H1 (cell line): ENCODE measurements around the gene EHHADH. TPM values are rescaled to one million over a fixed set of nuclear protein-coding genes. Genes with fewer than 3 reads are reported as not detected.

Experiments
- CTCF ChIA-PET: fragments of 300-600 bp; sonication (Branson Sonifier 250); formaldehyde crosslinking; loops from one replicate; lab custom pipeline; 2021; ENCODE audit not compliant: partially characterized antibody; lab: Charles Lee
- POLR2A ChIA-PET: fragments of 300-600 bp; sonication (Branson Sonifier 250); formaldehyde crosslinking; loops from one replicate; lab custom pipeline; 2021; ENCODE audit warnings: inconsistent platforms; ENCODE audit not compliant: partially characterized antibody; lab: Charles Lee
- DNase-seq, 2 experiments: peaks; one replicate each; pipeline versions ENCODE4 v3.0.0 to v3.0.0-alpha.2; 2010 to 2022; ENCODE audit warnings: low spot score in 2 of 2, low read depth in 1 of 2, mixed read lengths in 1 of 2
- FAIRE-seq: peaks from 2 replicates; lab custom pipeline; 2011; peaks lifted over from hg19 to GRCh38; lab: Jason Lieb, UNC
- H2AFZ ChIP-seq: 2 replicates; pipeline ENCODE4 v1.8.1; 2012; ENCODE audit warnings: low read length, inconsistent platforms
- H2AK5ac ChIP-seq: 2 replicates; pipeline ENCODE4 v1.6.1; 2013; ENCODE audit warnings: low read depth, low read length
- H2BK120ac ChIP-seq: replicated peaks from 2 replicates; pipeline ENCODE3; 2013; ENCODE audit warnings: low read depth, low read length, inconsistent platforms
- H2BK12ac ChIP-seq: 2 replicates; pipeline ENCODE4 v1.6.1; 2013; ENCODE audit warnings: low read depth, low read length
- H2BK15ac ChIP-seq: 2 replicates; pipeline ENCODE4 v1.6.1; 2013; ENCODE audit warnings: low read length
- H2BK20ac ChIP-seq: 2 replicates; pipeline ENCODE4 v1.6.1; 2013; ENCODE audit warnings: low read length
- H2BK5ac ChIP-seq: 2 replicates; pipeline ENCODE4 v1.6.1; 2013; ENCODE audit warnings: low read depth, low read length
- H3K14ac ChIP-seq: 2 replicates; pipeline ENCODE4 v1.6.1; 2013; ENCODE audit warnings: inconsistent platforms; ENCODE audit not compliant: insufficient read length
- H3K18ac ChIP-seq: 2 replicates; pipeline ENCODE4 v1.6.1; 2013; ENCODE audit warnings: low read length; ENCODE audit errors: extremely low read depth
- H3K23ac ChIP-seq: 2 replicates; pipeline ENCODE4 v1.6.1; 2013; ENCODE audit warnings: inconsistent platforms; ENCODE audit not compliant: insufficient read length
- H3K23me2 ChIP-seq: 2 replicates; pipeline ENCODE4 v1.6.1; 2013; ENCODE audit warnings: low read depth, low read length
- H3K27ac ChIP-seq: 2 replicates; pipeline ENCODE4 v1.6.1; 2011; ENCODE audit warnings: low read depth, low read length, inconsistent platforms
- H3K27me3 ChIP-seq, 4 experiments: replicated peaks in 1 of 4; 1 replicate in 1 of 4; 2 replicates in 3 of 4; pipeline versions ENCODE4 v1.6.1 to v1.8.1; 2011 to 2013; ENCODE audit warnings: low read length in 3 of 4, mild to moderate bottlenecking in 3 of 4, inconsistent platforms in 2 of 4, mixed read lengths in 2 of 4, moderate library complexity in 1 of 4; ENCODE audit not compliant: control insufficient read depth in 3 of 4, insufficient read depth in 3 of 4; ENCODE audit errors: extremely low read depth in 1 of 4
- H3K36me3 ChIP-seq, 4 experiments: 2 replicates each; pipeline versions ENCODE4 v1.6.1 to v1.8.1; 2011 to 2013; ENCODE audit warnings: mild to moderate bottlenecking in 4 of 4, low read length in 3 of 4, moderate library complexity in 2 of 4, control low read depth in 1 of 4, inconsistent platforms in 1 of 4; ENCODE audit not compliant: insufficient read depth in 4 of 4, control insufficient read depth in 2 of 4
- H3K4ac ChIP-seq: replicated peaks from 2 replicates; pipeline ENCODE3; 2013; ENCODE audit warnings: low read length, low read depth, mixed read lengths, inconsistent platforms; ENCODE audit not compliant: insufficient read length
- H3K4me1 ChIP-seq, 4 experiments: replicated peaks in 1 of 4; 1 replicate in 1 of 4; 2 replicates in 3 of 4; pipeline versions ENCODE4 v1.6.1 to v1.8.1; 2011 to 2013; ENCODE audit warnings: low read length in 3 of 4, inconsistent platforms in 2 of 4, mixed read lengths in 1 of 4; ENCODE audit not compliant: insufficient read depth in 4 of 4, control insufficient read depth in 3 of 4
- H3K4me2 ChIP-seq, 2 experiments: 2 replicates each; pipeline versions ENCODE4 v1.6.1 to v1.8.1; 2011 to 2013; ENCODE audit warnings: low read depth in 2 of 2, low read length in 2 of 2, control low read depth in 1 of 2, inconsistent platforms in 1 of 2, mild to moderate bottlenecking in 1 of 2; ENCODE audit not compliant: insufficient read depth in 1 of 2
- H3K4me3 ChIP-seq, 4 experiments: fragments of 200-600, 300-600 bp in 1 of 4; sonication (generic), shearing (Covaris generic), sonication (Bioruptor Twin) in 1 of 4; 2 replicates each; pipeline versions ENCODE4 v1.5.1 to v1.8.1; 2011 to 2016; ENCODE audit warnings: low read length in 4 of 4, low read depth in 3 of 4, control low read depth in 2 of 4, inconsistent platforms in 2 of 4, mild to moderate bottlenecking in 2 of 4, mixed read lengths in 1 of 4, moderate library complexity in 1 of 4; ENCODE audit not compliant: insufficient read depth in 2 of 4; ENCODE audit errors: extremely low read depth in 1 of 4
- H3K56ac ChIP-seq: replicated peaks from 2 replicates; pipeline ENCODE3; 2013; ENCODE audit warnings: low read depth, mild to moderate bottlenecking, mixed read lengths, low read length, inconsistent platforms; ENCODE audit not compliant: insufficient read length
- H3K79me1 ChIP-seq: 2 replicates; pipeline ENCODE4 v1.6.1; 2013; ENCODE audit warnings: low read depth, low read length, control low read depth
- H3K79me2 ChIP-seq, 2 experiments: 2 replicates each; pipeline versions ENCODE4 v1.6.1 to v1.8.1; 2012 to 2013; ENCODE audit warnings: low read length in 2 of 2, mild to moderate bottlenecking in 2 of 2, inconsistent platforms in 1 of 2; ENCODE audit not compliant: insufficient read depth in 2 of 2, control insufficient read depth in 1 of 2
- H3K9ac ChIP-seq, 4 experiments: replicated peaks in 1 of 4; 1 replicate in 1 of 4; 2 replicates in 3 of 4; pipeline versions ENCODE4 v1.6.1 to v1.8.1; 2011 to 2013; ENCODE audit warnings: low read depth in 3 of 4, low read length in 3 of 4, control low read depth in 2 of 4, mild to moderate bottlenecking in 2 of 4, moderate library complexity in 2 of 4, inconsistent platforms in 1 of 4; ENCODE audit errors: extremely low read depth in 1 of 4
- H3K9me3 ChIP-seq, 2 experiments: 2 replicates each; pipeline versions ENCODE4 v1.6.1 to v1.8.1; 2012 to 2013; ENCODE audit warnings: mild to moderate bottlenecking in 2 of 2, moderate library complexity in 2 of 2, control low read depth in 1 of 2, inconsistent platforms in 1 of 2, low read depth in 1 of 2, low read length in 1 of 2, mixed read lengths in 1 of 2; ENCODE audit not compliant: insufficient read depth in 2 of 2
- H4K20me1 ChIP-seq, 2 experiments: replicated peaks in 1 of 2; 2 replicates each; pipeline versions ENCODE3 to v1.8.1; 2011 to 2013; ENCODE audit warnings: inconsistent platforms in 2 of 2, low read length in 2 of 2, mild to moderate bottlenecking in 1 of 2; ENCODE audit not compliant: insufficient read depth in 2 of 2, control insufficient read depth in 1 of 2
- H4K5ac ChIP-seq: 2 replicates; pipeline ENCODE4 v1.6.1; 2013; ENCODE audit warnings: low read length, low read depth, mixed read lengths, inconsistent platforms; ENCODE audit not compliant: insufficient read length
- H4K8ac ChIP-seq: 2 replicates; pipeline ENCODE4 v1.8.0; 2013; ENCODE audit warnings: mild to moderate bottlenecking, moderate library complexity, low read length, inconsistent platforms; ENCODE audit not compliant: insufficient read depth; ENCODE audit errors: extremely low read depth
- H4K91ac ChIP-seq: replicated peaks from 2 replicates; pipeline ENCODE3; 2013; ENCODE audit warnings: low read length, mixed read lengths, inconsistent platforms; ENCODE audit not compliant: insufficient read length
- ATF3 ChIP-seq: IDR thresholded peaks from 2 replicates; pipeline ENCODE4 v1.6.1; 2011; ENCODE audit warnings: low read depth, mild to moderate bottlenecking, low read length; ENCODE audit not compliant: insufficient read depth
- CTCF ChIP-seq, 3 experiments: IDR thresholded peaks; 1 replicate in 2 of 3; 2 replicates in 1 of 3; pipeline versions ENCODE4 v1.5.1 to v1.6.1; 2011; ENCODE audit warnings: low read length in 3 of 3, mild to moderate bottlenecking in 3 of 3, inconsistent platforms in 2 of 3, low read depth in 1 of 3, moderate library complexity in 1 of 3; ENCODE audit not compliant: insufficient read depth in 1 of 3; ENCODE audit errors: control extremely low read depth in 1 of 3
- SIRT6 ChIP-seq: IDR thresholded peaks from one replicate; pipeline ENCODE4 v1.7.1; 2012; ENCODE audit warnings: low read length, inconsistent platforms
- WGBS, 2 experiments: shearing (Covaris generic) in 1 of 2; methylation state at CpG; one replicate each; pipeline versions ENCODE4 v1.1.6 to v1.1.7; 2013 to 2015; ENCODE audit warnings: low lambda C conversion rate in 2 of 2, mixed read lengths in 2 of 2, inconsistent platforms in 1 of 2, low coverage in 1 of 2, missing lambda C conversion rate in 1 of 2; ENCODE audit not compliant: insufficient replicate concordance in 2 of 2, insufficient coverage in 1 of 2, insufficient read length in 1 of 2; ENCODE audit errors: extremely low coverage in 1 of 2, missing lambda C conversion rate in 1 of 2; 5-methylcytosine and 5-hydroxymethylcytosine counted together
- polyA plus RNA-seq, 7 experiments: library from polyadenylated mRNA; depleted of rRNA in 3 of 7; stranded (reverse) in 5 of 7; unstranded in 2 of 7; fragments of >200 nt in 5 of 7; fragments of 200-250 nt in 2 of 7; gene quantifications; 1 replicate in 5 of 7; 2 replicates in 1 of 7; 4 replicates in 1 of 7; pipeline versions ENCODE4 v1.2.1 to v1.2.3, GENCODE V29; 2011 to 2013; ENCODE audit warnings: missing spikeins in 2 of 7, mixed read lengths in 2 of 7
- total RNA-seq: library from RNA; stranded (reverse); fragmentation: NEBNext Ultra II Directional; extraction: Animal tissue kit (Norgen Biotek cat#: 25700); gene quantifications from 2 replicates; pipeline ENCODE4 v1.2.1, GENCODE V29; 2021

The EHHADH gene
- total and polyA plus RNA-seq, 2 of the 8 experiments (the other 6 are each of a cell fraction or from before 2014, with no cell fraction given) = 1.4 to 3.5 TPM

- Histone ChIP-seq H3K4ac (no peak overlapping the region), H3K27me3 (no peaks in the 10 kb centered on the region), H3K18ac (no peak overlapping the region), H2AK5ac (no peak overlapping the region), H3K23me2 (no peaks in the 10 kb centered on the region), H3K9ac (no peak overlapping the region), H3K4me3 (no peak overlapping the region), H3K56ac (no peak overlapping the region), H2BK20ac (no peak overlapping the region), H3K9me3 (no peaks in the 10 kb centered on the region), H3K14ac (no peak overlapping the region), H4K20me1 (no peaks in the 10 kb centered on the region), H2BK120ac (no peak overlapping the region), H2AFZ (no peak overlapping the region), H4K8ac (no peak overlapping the region), H2BK12ac (no peak overlapping the region), H4K5ac (no peak overlapping the region), H2BK5ac (no peak overlapping the region), H3K23ac (no peak overlapping the region), H3K79me2 (no peaks in the 10 kb centered on the region), H4K91ac (no peak overlapping the region), H3K36me3 (no peaks in the 10 kb centered on the region), H3K79me1 (no peaks in the 10 kb centered on the region), H3K4me1 (no peaks in the 10 kb centered on the region), H3K4me2 (no peak overlapping the region), H3K27ac (no peak overlapping the region), H2BK15ac (no peak overlapping the region)
- TF ChIP-seq ATF3 = no peak
- TF ChIP-seq SIRT6 = no peak
- TF ChIP-seq CTCF (IDR thresholded peaks at IDR 0.05; ENCODE audit: control extremely low read depth in 1 of 3, insufficient read depth in 1 of 3, low read depth in 1 of 3, low read length in 3 of 3) = peak; percentile 19 to 48 (median 33); a peak in 3 of 4 replicates
- FAIRE-seq (no peak), DNase-seq (no peak)
- ChIA-PET POLR2A (no interaction called here), CTCF (interaction anchor here (0.9 to 3.1 kb wide), 4 partner anchors 12 to 109 kb away, joined by 4 to 12 read pairs (median 4); no protein-coding TSS in a partner anchor)
- WGBS, 2 experiments = 92% methylated on average over 5 of the region's 5 CpGs; no CpG with 5 or more reads in 1 of the 2 experiments
Observed at GRCh38 chr3:185199671-185200070, 54.2 kb downstream of the EHHADH start.
